Activated naive CD4-positive, alpha-beta T cell treated with anti-CD3 and anti-CD28 coated beads for 36 hours (primary cell): ENCODE measurements around the gene CHMP3. TPM values are rescaled to one million over a fixed set of nuclear protein-coding genes. Genes with fewer than 3 reads are reported as not detected.
A peak's percentile ranks its signal among the peaks of the same experiment; 100 is the strongest.
"Not testable (repeated sequence)": the region's sequence is repeated elsewhere in the genome, so short reads cannot be mapped to it uniquely, and the experiment has no call there.

Experiments used
- CTCF ChIA-PET: fragments of 350-600 bp; sonication (Branson Sonifier 250); formaldehyde crosslinking; loops from one replicate; lab custom pipeline; 2021; ENCODE audit warnings: antibody characterized with exemption; lab: Charles Lee
- DNase-seq: peaks from one replicate; pipeline ENCODE4 v3.0.0-alpha.2; 2020
- H3K27ac Mint-ChIP-seq: one replicate; pipeline ENCODE4 v1.8.0; 2021; ENCODE audit warnings: mild to moderate bottlenecking, mixed read lengths
- H3K27me3 Mint-ChIP-seq: one replicate; pipeline ENCODE4 v1.8.0; 2021; ENCODE audit warnings: low read depth, mixed read lengths
- H3K36me3 Mint-ChIP-seq: one replicate; pipeline ENCODE4 v1.8.0; 2021; ENCODE audit warnings: low read depth, mixed read lengths
- H3K4me1 Mint-ChIP-seq: one replicate; pipeline ENCODE4 v1.8.0; 2021; ENCODE audit warnings: low read depth, mixed read lengths
- H3K4me3 Mint-ChIP-seq: one replicate; pipeline ENCODE4 v1.8.0; 2021; ENCODE audit warnings: mild to moderate bottlenecking, moderate library complexity, mixed read lengths
- H3K9me3 Mint-ChIP-seq: one replicate; pipeline ENCODE4 v1.8.0; 2021; ENCODE audit warnings: mixed read lengths
- intact Hi-C: fragments of 100-400 bp; cut with micrococcal nuclease; formaldehyde crosslinking; loops from one replicate; pipeline ENCODE4 v1.15.1; 2023
- total RNA-seq, 2 experiments: library from RNA; stranded (reverse); gene quantifications; one replicate each; pipeline ENCODE4 v1.2.3, GENCODE V29; 2021

The CHMP3 gene
- total RNA-seq, 2 experiments from 2014 or later, result 27.0 to 29.6 TPM

GRCh38 chr2:86498468-86499260, 64.6 kb downstream of the CHMP3 start:
- peaks cover 14% of the 10 kb centered on the region for H3K4me1 Mint-ChIP-seq
- no peaks in the 10 kb centered on the region for H3K27me3 Mint-ChIP-seq

GRCh38 chr2:86496391-86496790, 66.9 kb downstream of the CHMP3 start:
- CTCF ChIA-PET, H3K27me3 Mint-ChIP-seq, intact Hi-C loops, H3K4me3 Mint-ChIP-seq, DNase-seq: not testable (repeated sequence)
- peak overlapping the region; percentile 53 for H3K27ac Mint-ChIP-seq
- H3K4me1 Mint-ChIP-seq, result peaks cover 14% of the 10 kb centered on the region
- H3K9me3 Mint-ChIP-seq, result peaks cover 34% of the 10 kb centered on the region
- H3K36me3 Mint-ChIP-seq, result peaks cover 88% of the 10 kb centered on the region

More at GRCh38 chr2:86498468-86499260, 64.6 kb downstream of the CHMP3 start:
- CTCF ChIA-PET, result interaction anchor here (0.8 kb wide), 1 partner anchor 15 kb away, joined by 3 read pairs; no protein-coding TSS in a partner anchor
- Mint-ChIP-seq H3K9me3 (peaks cover 39% of the 10 kb centered on the region), H3K4me3 (no peak overlapping the region), H3K36me3 (peaks cover 95% of the 10 kb centered on the region), H3K27ac (no peak overlapping the region)
- DNase-seq, result no peak
- intact Hi-C loops, result no loop called here

- no peak for DNase-seq
- Mint-ChIP-seq H3K27ac (no peak overlapping the region), H3K4me1 (peaks cover 11% of the 10 kb centered on the region), H3K27me3 (no peaks in the 10 kb centered on the region), H3K36me3 (peaks cover 64% of the 10 kb centered on the region), H3K4me3 (no peak overlapping the region), H3K9me3 (peaks cover 9% of the 10 kb centered on the region)
- CTCF ChIA-PET, result no interaction called here
- intact Hi-C loops, result no loop called here
Observed at GRCh38 chr2:86492048-86492453, 71.2 kb downstream of the CHMP3 start.

- H3K36me3 Mint-ChIP-seq, result peaks cover 64% of the 10 kb centered on the region
- no peaks in the 10 kb centered on the region for H3K27me3 Mint-ChIP-seq
- H3K27ac Mint-ChIP-seq, result peak overlapping the region; percentile 3
- no peak overlapping the region for H3K4me3 Mint-ChIP-seq
- CTCF ChIA-PET, result no interaction called here
- intact Hi-C loops, result no loop called here
- peaks cover 9% of the 10 kb centered on the region for H3K9me3 Mint-ChIP-seq
- H3K4me1 Mint-ChIP-seq, result peaks cover 11% of the 10 kb centered on the region
- DNase-seq, result no peak
Observed at GRCh38 chr2:86491088-86491487, 72.2 kb downstream of the CHMP3 start.

GRCh38 chr2:86490245-86490644, 73.0 kb downstream of the CHMP3 start:
- no peak for DNase-seq
- H3K27me3 Mint-ChIP-seq, result no peaks in the 10 kb centered on the region
- peaks cover 63% of the 10 kb centered on the region for H3K36me3 Mint-ChIP-seq
- peaks cover 19% of the 10 kb centered on the region for H3K4me1 Mint-ChIP-seq
- H3K27ac Mint-ChIP-seq, result peak overlapping the region; percentile 33
- no peak overlapping the region for H3K4me3 Mint-ChIP-seq
- CTCF ChIA-PET, result no interaction called here
- intact Hi-C loops, result no loop called here
- H3K9me3 Mint-ChIP-seq, result peaks cover 5% of the 10 kb centered on the region

- Mint-ChIP-seq H3K27ac (no peak overlapping the region), H3K4me1 (peaks cover 25% of the 10 kb centered on the region)
- intact Hi-C loops, result no loop called here
Observed at GRCh38 chr2:86489542-86489941, 73.7 kb downstream of the CHMP3 start.

GRCh38 chr2:86488561-86489250, 74.5 kb downstream of the CHMP3 start:
- intact Hi-C loops, result no loop called here
- Mint-ChIP-seq H3K4me3 (no peak overlapping the region), H3K27ac (no peak overlapping the region), H3K27me3 (no peaks in the 10 kb centered on the region), H3K36me3 (peaks cover 58% of the 10 kb centered on the region), H3K4me1 (peaks cover 28% of the 10 kb centered on the region), H3K9me3 (no peaks in the 10 kb centered on the region)
- DNase-seq, result no peak
- CTCF ChIA-PET, result no interaction called here

More at GRCh38 chr2:86489542-86489941, 73.7 kb downstream of the CHMP3 start:
- DNase-seq, result no peak
- Mint-ChIP-seq H3K4me3 (no peak overlapping the region), H3K27me3 (no peaks in the 10 kb centered on the region), H3K36me3 (peaks cover 61% of the 10 kb centered on the region), H3K9me3 (peaks cover under 1% of the 10 kb centered on the region)
- CTCF ChIA-PET, result no interaction called here

- no peak overlapping the region for H3K27ac Mint-ChIP-seq
- peaks cover 62% of the 10 kb centered on the region for H3K36me3 Mint-ChIP-seq
- H3K4me3 Mint-ChIP-seq, result no peak overlapping the region
- DNase-seq, result no peak
- intact Hi-C loops, result no loop called here
- no peaks in the 10 kb centered on the region for H3K27me3 Mint-ChIP-seq
- peaks cover 38% of the 10 kb centered on the region for H3K4me1 Mint-ChIP-seq
- CTCF ChIA-PET, result interaction anchor here (0.6 kb wide), 1 partner anchor 21 kb away, joined by 3 read pairs; no protein-coding TSS in a partner anchor
- H3K9me3 Mint-ChIP-seq, result no peaks in the 10 kb centered on the region
Observed at GRCh38 chr2:86487062-86487461, 76.2 kb downstream of the CHMP3 start.

- Mint-ChIP-seq H3K4me1 (peaks cover 46% of the 10 kb centered on the region), H3K27ac (peak overlapping the region; percentile 43), H3K27me3 (no peaks in the 10 kb centered on the region), H3K4me3 (no peak overlapping the region), H3K36me3 (peaks cover 56% of the 10 kb centered on the region), H3K9me3 (no peaks in the 10 kb centered on the region)
- intact Hi-C loops, result loop anchor here (2.0 kb wide), 1 partner anchor 93 kb away; no protein-coding TSS in a partner anchor
- no peak for DNase-seq
- CTCF ChIA-PET, result no interaction called here
Observed at GRCh38 chr2:86485802-86486201, 77.4 kb downstream of the CHMP3 start.

GRCh38 chr2:86485103-86485502, 78.1 kb downstream of the CHMP3 start:
- DNase-seq, result peak; percentile 14
- intact Hi-C loops, result loop anchor here (2.0 kb wide), 1 partner anchor 92 kb away; no protein-coding TSS in a partner anchor
- Mint-ChIP-seq H3K27me3 (no peaks in the 10 kb centered on the region), H3K36me3 (peaks cover 53% of the 10 kb centered on the region), H3K4me3 (no peak overlapping the region), H3K27ac (peak overlapping the region; percentile 43), H3K9me3 (no peaks in the 10 kb centered on the region), H3K4me1 (peaks cover 47% of the 10 kb centered on the region)
- CTCF ChIA-PET, result no interaction called here

GRCh38 chr2:86484385-86484784, 78.9 kb downstream of the CHMP3 start:
- intact Hi-C loops, result loop anchor here (2.0 to 5.0 kb wide), 2 partner anchors 78 to 92 kb away; partner anchors contain the start of gene CHMP3
- H3K9me3 Mint-ChIP-seq, result no peaks in the 10 kb centered on the region
- peaks cover 50% of the 10 kb centered on the region for H3K36me3 Mint-ChIP-seq
- DNase-seq, result no peak
- no peak overlapping the region for H3K4me3 Mint-ChIP-seq
- H3K4me1 Mint-ChIP-seq, result peaks cover 47% of the 10 kb centered on the region
- no peaks in the 10 kb centered on the region for H3K27me3 Mint-ChIP-seq
- CTCF ChIA-PET, result no interaction called here
- H3K27ac Mint-ChIP-seq, result no peak overlapping the region

GRCh38 chr2:86482034-86482433, 81.2 kb downstream of the CHMP3 start:
- intact Hi-C loops, result loop anchor here (1.0 to 5.0 kb wide), 2 partner anchors 40 to 80 kb away; partner anchors contain the start of gene CHMP3
- DNase-seq, result peak; percentile 49
- Mint-ChIP-seq H3K36me3 (peaks cover 60% of the 10 kb centered on the region), H3K4me3 (no peak overlapping the region), H3K27ac (peak overlapping the region; percentile 20), H3K9me3 (no peaks in the 10 kb centered on the region), H3K27me3 (no peaks in the 10 kb centered on the region), H3K4me1 (peaks cover 53% of the 10 kb centered on the region)
- CTCF ChIA-PET, result no interaction called here
